Small intestine (tissue), 7 donors: ENCODE data around the gene EHMT2. TPM values are rescaled to one million over a fixed set of nuclear protein-coding genes. Genes with fewer than 3 reads are reported as not detected.
A peak's percentile ranks its signal among the peaks of the same experiment; 100 is the strongest.
"Not testable (repeated sequence)": the region's sequence is repeated elsewhere in the genome, so short reads cannot be mapped to it uniquely, and the experiment has no call there.

Experiments used
- DNase-seq, 2 donors: peaks; one replicate each; pipeline versions ENCODE4 v3.0.0 to v3.0.0-alpha.2; 2013
- FAIRE-seq: peaks from 2 replicates; lab custom pipeline; 2012; peaks lifted over from hg19 to GRCh38; lab: Jason Lieb, UNC
- H3K27ac ChIP-seq, 3 donors: one replicate each; pipeline ENCODE4 v1.5.1; 2013; ENCODE audit warnings: low read length in 2 of 3, mild to moderate bottlenecking in 2 of 3, control low read depth in 1 of 3, inconsistent platforms in 1 of 3, low read depth in 1 of 3, moderate library complexity in 1 of 3
- H3K27me3 ChIP-seq, 3 donors: one replicate each; pipeline ENCODE4 v1.6.1; 2013; ENCODE audit warnings: low read length in 3 of 3, inconsistent platforms in 1 of 3; ENCODE audit not compliant: control insufficient read depth in 3 of 3, insufficient read depth in 3 of 3
- H3K36me3 ChIP-seq, 3 donors: one replicate each; pipeline ENCODE4 v1.6.1; 2013; ENCODE audit warnings: low read length in 3 of 3, inconsistent platforms in 1 of 3, low read depth in 1 of 3, mild to moderate bottlenecking in 1 of 3, moderate library complexity in 1 of 3; ENCODE audit not compliant: control insufficient read depth in 3 of 3, insufficient read depth in 2 of 3
- H3K4me1 ChIP-seq, 3 donors: one replicate each; pipeline ENCODE4 v1.6.1; 2013; ENCODE audit warnings: low read length in 2 of 3, inconsistent platforms in 1 of 3, low read depth in 1 of 3, mild to moderate bottlenecking in 1 of 3, moderate library complexity in 1 of 3; ENCODE audit not compliant: control insufficient read depth in 3 of 3, insufficient read depth in 2 of 3
- H3K4me3 ChIP-seq, 3 donors: one replicate each; pipeline ENCODE4 v1.5.1; 2013; ENCODE audit warnings: low read length in 3 of 3, control low read depth in 1 of 3, inconsistent platforms in 1 of 3, low read depth in 1 of 3, mild to moderate bottlenecking in 1 of 3, moderate library complexity in 1 of 3
- H3K9me3 ChIP-seq, 2 donors: one replicate each; pipeline ENCODE4 v1.6.1; 2013; ENCODE audit warnings: low read depth in 1 of 2, low read length in 1 of 2; ENCODE audit not compliant: control insufficient read depth in 2 of 2, insufficient read depth in 1 of 2
- WGBS, 3 donors: extraction: QIAGEN DNeasy Blood & Tissue Kit; methylation state at CpG; one replicate each; pipeline ENCODE4 v1.1.7; 2013; 5-methylcytosine and 5-hydroxymethylcytosine counted together
- polyA plus RNA-seq, 4 donors: library from polyadenylated mRNA; stranded (reverse) in 3 of 4; unstranded in 1 of 4; fragments of 200-250 nt in 3 of 4; fragments of 120-200 nt in 1 of 4; gene quantifications; one replicate each; pipeline versions ENCODE4 v1.2.1 to v1.2.3, GENCODE V29; 2013
- donor health status: healthy with polysubstance abuse.
- donor health status: control.
- donor health status: control.
- donor health status: Bipolar disorder and iron deficiency.
- donor health status: healthy.

Gene EHMT2
- polyA plus RNA-seq, 4 donors = 27.8 to 50.3 (median 37.4) TPM

DNA sequence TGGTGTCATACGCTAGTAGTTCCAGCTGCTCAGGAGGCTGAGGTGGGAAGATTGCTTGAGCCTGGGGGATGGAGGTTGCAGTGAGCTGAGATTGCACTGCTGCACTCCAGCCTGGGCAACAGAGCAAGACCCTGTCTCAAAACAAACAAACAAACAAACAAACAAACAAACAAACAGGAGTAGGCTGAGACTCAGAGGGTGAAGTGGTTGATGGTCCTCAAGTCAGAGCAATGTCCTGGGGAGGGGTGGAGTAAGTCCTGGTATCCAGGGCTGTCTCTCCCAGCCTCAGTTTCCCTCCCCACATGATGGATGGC is 28.9 kb downstream of the EHMT2 start:
- not testable (repeated sequence) for H3K27me3 ChIP-seq, H3K4me1 ChIP-seq, H3K27ac ChIP-seq, DNase-seq, H3K4me3 ChIP-seq, FAIRE-seq, H3K9me3 ChIP-seq
- WGBS, 3 donors = 83 to 100% (median 94%) methylated on average over 1 of the region's 1 CpG
- peaks cover 2 to 91% (median 13%) of the 10 kb centered on the region in 3 donors for H3K36me3 ChIP-seq

- Histone ChIP-seq H3K27me3 (no peaks in the 10 kb centered on the region), H3K27ac (no peak overlapping the region), H3K4me1 (peaks cover 0 to 12% (median 0%) of the 10 kb centered on the region in 3 donors), H3K36me3 (peaks cover 2 to 76% (median 8%) of the 10 kb centered on the region in 3 donors), H3K9me3 (no peaks in the 10 kb centered on the region), H3K4me3 (no peak overlapping the region)
- FAIRE-seq = no peak
- peak in 1 of 2 donors; percentile 14 for DNase-seq
- WGBS, 3 donors = 75 to 81% (median 77%) methylated on average over 21 of the region's 21 CpGs
These were observed 32.0 kb downstream of the EHMT2 start for GRCh38 chr6:31865205-31866118.

DNA sequence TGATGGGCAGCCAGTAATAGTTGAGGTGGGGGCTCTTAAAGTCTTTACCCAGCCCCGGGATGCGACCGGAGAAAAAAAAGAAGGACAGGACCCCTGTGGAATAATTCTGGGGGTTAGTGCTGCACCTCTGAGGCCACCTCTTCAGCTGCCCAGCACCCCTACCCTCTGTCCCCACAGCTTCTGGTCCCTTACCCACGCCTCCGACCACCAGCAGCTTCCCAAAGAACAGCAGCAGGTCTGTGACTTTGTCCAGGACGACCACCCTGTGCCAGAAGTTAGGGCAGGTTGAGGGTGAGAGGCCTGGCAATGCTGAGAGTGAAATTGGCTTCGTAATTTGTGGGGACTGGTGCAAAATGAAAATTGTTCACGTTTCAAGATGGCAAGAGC is 32.7 kb downstream of the EHMT2 start:
- FAIRE-seq (no peak), DNase-seq (no peak)
- H3K4me1 ChIP-seq = peaks cover 0 to 12% (median 0%) of the 10 kb centered on the region in 3 donors
- H3K27ac ChIP-seq = no peak overlapping the region
- peaks cover 2 to 76% (median 5%) of the 10 kb centered on the region in 3 donors for H3K36me3 ChIP-seq
- no peaks in the 10 kb centered on the region for H3K9me3 ChIP-seq
- WGBS, 3 donors = 85 to 90% (median 87%) methylated on average over 6 to 8 of the region's 8 CpGs
- no peak overlapping the region for H3K4me3 ChIP-seq
- no peaks in the 10 kb centered on the region for H3K27me3 ChIP-seq

GRCh38 chr6:31864123-31864562 is 33.4 kb downstream of the EHMT2 start:
- H3K27ac ChIP-seq = peak overlapping the region in 2 of 3 donors; percentile 5 to 78
- FAIRE-seq, H3K27me3 ChIP-seq, DNase-seq, H3K9me3 ChIP-seq: not testable (repeated sequence)
- peaks cover 0 to 12% (median 0%) of the 10 kb centered on the region in 3 donors for H3K4me1 ChIP-seq
- H3K36me3 ChIP-seq = peaks cover 4 to 79% (median 5%) of the 10 kb centered on the region in 3 donors
- peak overlapping the region in 1 of 3 donors; percentile 39 for H3K4me3 ChIP-seq
- WGBS, 3 donors = 21 to 47% (median 29%) methylated on average over 16 of the region's 16 CpGs

GRCh38 chr6:31862344-31863235 is 34.9 kb downstream of the EHMT2 start, which contains the start of gene NEU1:
NEU1 (minus strand) TSS chr6:31862821; CDS start chr6:31862776, 45 bp downstream.
- Histone ChIP-seq H3K4me1 (peaks cover 0 to 12% (median 0%) of the 10 kb centered on the region in 3 donors), H3K27me3 (no peaks in the 10 kb centered on the region), H3K27ac (peak within 1 kb of the TSS; percentile 60 to 91 (median 78)), H3K9me3 (no peaks in the 10 kb centered on the region), H3K4me3 (peak within 1 kb of the TSS; percentile 50 to 83 (median 63)), H3K36me3 (peaks cover 4 to 80% (median 4%) of the 10 kb centered on the region in 3 donors)
- FAIRE-seq = peak; percentile 53
- 0 to 1% (median 1%) methylated on average over 62 to 64 of the region's 64 CpGs for WGBS, 3 donors
- DNase-seq = peak; percentile 100

DNA sequence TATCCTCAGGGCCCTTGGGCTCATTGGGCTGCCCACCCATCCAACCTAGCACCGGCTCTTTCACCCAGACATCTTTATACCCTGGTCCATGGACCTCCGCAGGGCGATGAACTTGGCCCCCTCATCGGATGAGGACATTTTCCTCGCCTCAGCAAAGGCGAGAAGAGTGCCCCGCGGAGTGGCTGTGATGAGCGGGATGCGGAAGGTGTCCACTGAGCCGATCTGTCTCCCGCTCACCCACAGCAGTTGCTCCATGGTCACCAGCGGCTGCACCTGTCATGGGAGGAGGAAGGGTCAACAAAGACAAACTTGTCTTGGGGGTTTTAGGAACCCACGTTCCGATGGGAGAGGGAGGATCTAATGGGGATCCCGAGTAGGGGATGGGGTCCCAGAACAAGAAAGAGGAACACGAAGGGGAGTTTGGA is 35.6 kb downstream of the EHMT2 start:
- Histone ChIP-seq H3K36me3 (peaks cover 4 to 77% (median 4%) of the 10 kb centered on the region in 3 donors), H3K27me3 (no peaks in the 10 kb centered on the region), H3K9me3 (no peaks in the 10 kb centered on the region), H3K4me1 (peaks cover 0 to 12% (median 0%) of the 10 kb centered on the region in 3 donors), H3K4me3 (peak overlapping the region; percentile 50 to 83 (median 63)), H3K27ac (peak overlapping the region in 1 of 3 donors; percentile 77)
- no peak for FAIRE-seq
- 44 to 49% (median 45%) methylated on average over 17 of the region's 17 CpGs for WGBS, 3 donors
- DNase-seq = peak in 1 of 2 donors; percentile 31

- FAIRE-seq = no peak
- DNase-seq = no peak
- Histone ChIP-seq H3K4me1 (peaks cover 0 to 12% (median 0%) of the 10 kb centered on the region in 3 donors), H3K27me3 (no peaks in the 10 kb centered on the region), H3K36me3 (peaks cover 4 to 74% (median 4%) of the 10 kb centered on the region in 3 donors), H3K27ac (no peak overlapping the region), H3K9me3 (no peaks in the 10 kb centered on the region), H3K4me3 (no peak overlapping the region)
- 92 to 97% (median 94%) methylated on average over 7 of the region's 7 CpGs for WGBS, 3 donors
These were observed 36.3 kb downstream of the EHMT2 start for GRCh38 chr6:31861150-31861549.

GRCh38 chr6:31860349-31860748 is 37.1 kb downstream of the EHMT2 start:
- 96 to 98% (median 97%) methylated on average over 13 of the region's 13 CpGs for WGBS, 3 donors
- no peak for FAIRE-seq

More at GRCh38 chr6:31860349-31860748, 37.1 kb downstream of the EHMT2 start:
- no peaks in the 10 kb centered on the region for H3K9me3 ChIP-seq
- H3K27me3 ChIP-seq = no peaks in the 10 kb centered on the region
- no peak overlapping the region for H3K4me3 ChIP-seq
- H3K27ac ChIP-seq = no peak overlapping the region
- peaks cover 0 to 12% (median 0%) of the 10 kb centered on the region in 3 donors for H3K4me1 ChIP-seq
- DNase-seq = no peak
- H3K36me3 ChIP-seq = peaks cover 0 to 71% (median 4%) of the 10 kb centered on the region in 3 donors
